Activated CD4-positive, alpha-beta T cell treated with anti-CD3 and anti-CD28 coated beads, Interleukin-2, amount 10 ng/mL, durations not matched to agents 7 days and 5 days (primary cell): Measurements from ENCODE around the gene LTBP2. TPM values are rescaled to one million over a fixed set of nuclear protein-coding genes. Genes with fewer than 3 reads are reported as not detected.

Experiments used
- CTCF ChIA-PET: fragments of 350-600 bp; sonication (Branson Sonifier 250); formaldehyde crosslinking; loops from one replicate; lab custom pipeline; 2021; ENCODE audit warnings: antibody characterized with exemption; lab: Charles Lee
- POLR2A ChIA-PET: fragments of 350-600 bp; sonication (Branson Sonifier 250); formaldehyde crosslinking; loops from one replicate; lab custom pipeline; 2021; ENCODE audit warnings: antibody characterized with exemption; lab: Charles Lee
- DNase-seq: peaks from one replicate; pipeline ENCODE4 v3.0.0-alpha.2; 2020
- H3K27ac Mint-ChIP-seq: one replicate; pipeline ENCODE4 v1.8.0; 2021; ENCODE audit warnings: mild to moderate bottlenecking, moderate library complexity, mixed read lengths
- H3K27me3 Mint-ChIP-seq: one replicate; pipeline ENCODE4 v1.8.0; 2021; ENCODE audit warnings: mixed read lengths
- H3K36me3 Mint-ChIP-seq: one replicate; pipeline ENCODE4 v1.8.0; 2021; ENCODE audit warnings: low read depth, mixed read lengths
- H3K4me1 Mint-ChIP-seq: one replicate; pipeline ENCODE4 v1.8.0; 2021; ENCODE audit warnings: mixed read lengths
- H3K4me3 Mint-ChIP-seq: one replicate; pipeline ENCODE4 v1.8.0; 2021; ENCODE audit warnings: mild to moderate bottlenecking, moderate library complexity, mixed read lengths
- H3K9me3 Mint-ChIP-seq: one replicate; pipeline ENCODE4 v1.8.0; 2021; ENCODE audit warnings: mixed read lengths
- total RNA-seq, 2 experiments: library from RNA; stranded (reverse); gene quantifications; one replicate each; pipeline ENCODE4 v1.2.3, GENCODE V29; 2021

The LTBP2 gene
- total RNA-seq, 2 experiments from 2014 or later = 0.05 to 0.12 TPM

DNA sequence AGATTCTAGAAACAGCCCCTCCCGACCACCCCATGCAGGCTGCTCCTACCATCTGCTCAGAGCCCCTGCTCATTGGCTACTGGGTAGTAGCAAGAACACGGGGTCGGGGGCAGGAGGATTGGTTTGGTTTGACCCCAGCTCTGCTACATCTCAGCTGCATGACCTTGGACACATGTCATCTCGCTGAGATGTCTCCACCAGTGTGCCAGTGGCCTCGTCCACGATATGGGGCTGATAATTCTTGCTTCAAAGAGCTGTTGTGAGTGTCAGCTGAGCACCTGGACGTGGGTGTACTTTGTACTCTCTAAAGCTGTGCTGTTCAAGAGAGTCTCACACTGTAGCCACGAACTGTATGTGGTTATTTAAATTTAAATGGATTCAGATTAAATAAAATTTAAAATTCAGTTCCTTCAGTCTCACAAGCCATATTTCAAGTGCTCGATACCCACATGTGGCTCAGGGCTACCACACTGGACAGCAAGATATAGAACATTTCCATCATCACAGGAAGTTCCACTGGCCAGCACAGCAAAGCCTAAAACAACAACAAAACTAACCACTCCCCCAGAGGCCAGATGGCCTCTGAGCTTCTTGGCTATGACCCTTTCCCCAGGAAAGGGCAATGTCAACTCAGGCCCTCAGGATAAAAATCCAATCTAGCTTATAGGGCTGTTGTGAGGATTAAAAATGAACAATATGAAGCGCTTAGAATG, 18.6 kb downstream of the LTBP2 start:
- H3K9me3 Mint-ChIP-seq = no peaks in the 10 kb centered on the region
- H3K27me3 Mint-ChIP-seq = no peaks in the 10 kb centered on the region
- no peaks in the 10 kb centered on the region for H3K4me1 Mint-ChIP-seq
- ChIA-PET CTCF (interaction anchor here (1.0 to 2.1 kb wide), 3 partner anchors 8 to 19 kb away, joined by 3 to 7 read pairs (median 4); partner anchors contain the start of gene LTBP2), POLR2A (no interaction called here)
- no peaks in the 10 kb centered on the region for H3K36me3 Mint-ChIP-seq
- H3K4me3 Mint-ChIP-seq = no peak overlapping the region
- DNase-seq = no peak
- H3K27ac Mint-ChIP-seq = no peak overlapping the region

DNA sequence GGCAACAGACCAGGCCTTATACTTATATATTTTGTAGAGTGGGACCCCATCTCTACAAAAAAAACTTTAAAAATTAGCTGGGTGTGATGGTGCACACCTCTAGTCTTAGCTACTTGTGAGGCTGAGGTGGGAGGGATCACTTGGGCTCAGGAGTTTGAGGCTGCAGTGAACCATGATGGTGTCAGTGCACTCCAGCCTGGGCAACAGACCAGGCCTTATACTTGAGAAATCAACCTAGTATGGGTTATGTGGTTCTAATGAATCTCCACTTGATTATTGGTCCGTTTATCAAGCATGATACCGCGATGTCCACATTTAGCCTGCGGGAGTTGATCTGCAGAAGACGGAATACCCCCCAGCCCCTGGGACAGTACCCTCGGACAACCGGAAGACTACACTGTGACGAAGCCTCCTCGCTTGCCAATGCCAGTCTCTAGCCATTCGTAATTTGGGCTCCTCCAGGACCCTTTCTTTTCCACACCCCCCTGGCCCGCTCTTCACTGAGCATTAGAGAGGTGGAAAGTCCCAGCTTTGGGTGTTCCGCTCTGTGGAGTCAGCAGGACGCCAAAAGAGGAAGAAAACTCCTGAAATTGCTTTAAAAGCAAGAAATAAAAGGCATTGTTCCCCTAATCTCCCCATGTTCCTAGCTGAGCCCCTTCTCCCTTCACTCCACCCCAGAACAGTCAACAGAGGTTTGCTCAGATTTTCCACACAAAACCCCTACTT, 19.4 kb downstream of the LTBP2 start:
- H3K4me3 Mint-ChIP-seq = no peak overlapping the region
- no peaks in the 10 kb centered on the region for H3K36me3 Mint-ChIP-seq
- DNase-seq = no peak
- no peak overlapping the region for H3K27ac Mint-ChIP-seq
- H3K9me3 Mint-ChIP-seq = no peaks in the 10 kb centered on the region
- ChIA-PET CTCF (interaction anchor here (1.0 to 2.6 kb wide), 2 partner anchors 9 to 20 kb away, joined by 3 to 8 read pairs; partner anchors contain the start of gene LTBP2), POLR2A (no interaction called here)
- H3K4me1 Mint-ChIP-seq = no peaks in the 10 kb centered on the region
- no peaks in the 10 kb centered on the region for H3K27me3 Mint-ChIP-seq

DNA sequence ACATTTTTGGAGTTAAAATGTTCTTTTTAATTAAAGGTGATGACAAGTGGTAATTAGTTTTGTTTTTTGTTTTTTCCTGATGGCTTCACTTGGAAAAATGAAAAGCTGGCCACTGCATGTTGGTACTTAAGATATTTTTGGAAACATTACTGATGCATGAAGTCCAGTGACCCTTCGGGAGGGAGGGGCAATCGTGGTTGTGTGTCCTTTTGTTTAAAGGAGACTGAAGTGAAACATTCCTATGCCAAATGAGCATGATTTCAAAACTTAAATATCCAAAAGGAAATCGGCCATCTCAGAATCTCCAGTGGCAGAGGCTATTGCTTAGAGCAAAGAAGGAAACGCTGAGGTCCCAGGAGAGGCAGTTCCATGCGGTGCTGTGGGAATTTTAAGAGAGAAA, 20.1 kb downstream of the LTBP2 start:
- Mint-ChIP-seq H3K4me3 (no peak overlapping the region), H3K36me3 (no peaks in the 10 kb centered on the region), H3K27ac (no peak overlapping the region), H3K4me1 (no peaks in the 10 kb centered on the region), H3K27me3 (no peaks in the 10 kb centered on the region), H3K9me3 (no peaks in the 10 kb centered on the region)
- no peak for DNase-seq
- ChIA-PET CTCF (interaction anchor here (1.5 to 2.6 kb wide), 2 partner anchors 18 to 20 kb away, joined by 3 to 8 read pairs; partner anchors contain the start of gene LTBP2), POLR2A (no interaction called here)

DNA sequence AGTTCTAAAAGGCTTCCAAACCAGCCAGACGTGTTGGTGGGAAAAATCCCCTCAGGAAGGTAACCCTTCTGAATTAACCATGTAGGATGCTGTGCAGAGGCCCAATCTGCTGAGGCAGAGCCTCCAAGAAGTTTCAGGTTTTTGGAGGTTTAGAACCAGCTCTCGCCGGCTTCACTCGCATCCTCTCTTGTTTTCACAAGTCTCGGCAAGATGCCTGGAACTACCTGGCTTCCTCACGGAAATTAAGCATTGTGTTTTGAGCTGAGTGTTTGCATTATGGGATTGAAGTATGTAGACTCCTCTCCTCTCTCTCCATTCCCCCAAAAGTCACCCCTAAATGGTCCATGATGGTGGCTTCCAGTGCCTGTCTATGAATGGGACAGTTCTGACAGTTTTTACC, 20.6 kb downstream of the LTBP2 start:
- Mint-ChIP-seq H3K9me3 (no peaks in the 10 kb centered on the region), H3K4me3 (no peak overlapping the region), H3K36me3 (no peaks in the 10 kb centered on the region), H3K27me3 (no peaks in the 10 kb centered on the region), H3K4me1 (no peaks in the 10 kb centered on the region), H3K27ac (no peak overlapping the region)
- ChIA-PET CTCF (interaction anchor here (0.9 to 2.6 kb wide), 3 partner anchors 17 to 21 kb away, joined by 3 to 8 read pairs (median 5); partner anchors contain the start of gene LTBP2), POLR2A (interaction anchor here (0.6 kb wide), 1 partner anchor 10 kb away, joined by 5 read pairs; no protein-coding TSS in a partner anchor)
- DNase-seq = no peak

DNA sequence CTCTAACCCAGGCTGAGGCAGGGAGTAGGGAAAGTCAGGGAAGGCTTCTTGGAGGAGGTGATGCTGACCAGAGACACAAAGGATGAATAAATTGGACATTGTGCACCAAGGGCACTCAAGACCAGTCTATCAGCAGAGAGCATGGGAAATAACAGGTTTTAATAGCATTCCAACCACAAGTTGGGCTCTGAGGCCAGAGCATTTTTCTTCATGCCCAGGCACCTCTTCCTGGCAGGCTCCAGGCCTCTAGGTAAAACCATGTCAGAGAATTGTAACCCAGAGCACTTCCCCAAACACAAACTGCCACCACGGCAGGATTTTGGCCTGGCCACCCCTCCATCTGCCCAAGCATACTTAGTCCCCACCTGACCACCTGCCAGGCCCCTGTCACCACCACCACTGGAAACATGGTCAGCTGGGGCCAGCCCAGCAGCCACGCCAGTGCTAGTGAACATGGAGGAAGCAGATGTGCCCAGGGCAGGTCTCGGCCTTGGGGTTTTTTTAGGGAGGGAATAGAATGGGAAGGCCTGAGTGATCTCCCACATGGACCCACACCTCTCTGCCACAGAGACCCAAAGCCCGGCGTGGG, 22.7 kb downstream of the LTBP2 start:
- POLR2A ChIA-PET = no interaction called here
- no peak for DNase-seq
- H3K4me1 Mint-ChIP-seq = no peaks in the 10 kb centered on the region

DNA sequence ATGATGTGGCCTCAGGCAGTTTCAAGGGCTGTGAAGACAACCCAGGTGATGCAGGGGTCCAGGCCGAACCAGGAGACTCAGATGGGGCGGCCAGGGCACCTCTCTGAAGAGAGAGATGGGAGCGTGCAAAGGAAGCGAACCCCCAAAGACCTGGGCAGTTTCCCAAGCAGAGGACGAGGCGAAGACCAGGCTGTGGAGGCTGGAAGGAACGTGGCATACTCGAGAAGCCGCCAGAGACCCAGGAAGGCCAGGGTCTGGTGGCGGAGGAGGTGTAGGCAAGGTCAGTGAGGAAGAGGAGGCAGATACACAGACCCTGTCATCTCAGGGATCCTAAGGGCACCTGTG, 24.7 kb downstream of the LTBP2 start:
- Mint-ChIP-seq H3K27me3 (no peaks in the 10 kb centered on the region), H3K36me3 (no peaks in the 10 kb centered on the region), H3K4me1 (peaks cover 4% of the 10 kb centered on the region), H3K9me3 (no peaks in the 10 kb centered on the region), H3K4me3 (no peak overlapping the region), H3K27ac (no peak overlapping the region)
- ChIA-PET POLR2A (no interaction called here), CTCF (interaction anchor here (0.6 to 2.1 kb wide), 3 partner anchors 15 to 77 kb away, joined by 3 to 6 read pairs (median 4); partner anchors contain the start of gene LTBP2)
- no peak for DNase-seq

More for the DNA sequence above, 22.7 kb downstream of the LTBP2 start:
- CTCF ChIA-PET = no interaction called here
- no peak overlapping the region for H3K4me3 Mint-ChIP-seq
- H3K27me3 Mint-ChIP-seq = no peaks in the 10 kb centered on the region
- no peak overlapping the region for H3K27ac Mint-ChIP-seq
- no peaks in the 10 kb centered on the region for H3K9me3 Mint-ChIP-seq
- no peaks in the 10 kb centered on the region for H3K36me3 Mint-ChIP-seq

DNA sequence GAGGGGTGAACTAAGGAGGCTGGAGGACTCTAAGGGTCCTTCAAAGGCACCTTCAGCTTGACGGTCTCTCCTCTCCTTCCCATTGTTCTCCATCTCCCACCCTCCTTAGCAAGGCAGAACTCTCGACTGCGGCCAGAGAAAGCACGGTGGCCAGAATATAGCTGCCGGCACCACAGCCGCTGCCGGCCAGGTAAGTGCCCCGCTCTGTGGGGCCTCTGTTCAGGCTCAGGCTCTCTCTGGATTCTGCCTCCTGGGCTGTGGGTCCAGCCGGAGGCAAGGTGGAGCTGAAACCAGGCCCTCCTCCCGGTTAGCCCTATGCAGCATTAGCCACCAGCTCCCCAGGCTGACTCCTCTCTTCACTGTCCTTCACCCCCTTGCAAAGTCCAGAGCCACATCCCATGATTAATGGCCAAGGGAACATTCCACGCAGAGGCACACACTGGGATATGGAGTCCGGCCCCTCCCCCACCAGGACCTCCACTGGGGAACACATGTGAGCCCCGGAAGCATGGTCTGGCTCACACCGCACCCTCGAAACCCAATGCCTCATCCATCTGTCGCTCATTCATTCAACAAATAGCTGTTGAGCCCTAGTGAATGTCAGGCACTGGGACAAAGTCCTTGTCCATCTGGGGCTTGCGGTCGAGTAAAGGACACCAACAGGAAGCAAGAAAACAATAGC, 25.2 kb downstream of the LTBP2 start:
- Mint-ChIP-seq H3K4me3 (no peak overlapping the region), H3K4me1 (peaks cover 7% of the 10 kb centered on the region), H3K27ac (no peak overlapping the region), H3K9me3 (no peaks in the 10 kb centered on the region), H3K27me3 (no peaks in the 10 kb centered on the region), H3K36me3 (no peaks in the 10 kb centered on the region)
- CTCF ChIA-PET = interaction anchor here (1.7 to 2.1 kb wide), 2 partner anchors 14 to 25 kb away, joined by 4 to 6 read pairs; partner anchors contain the start of gene LTBP2
- DNase-seq = no peak
- POLR2A ChIA-PET = no interaction called here

DNA sequence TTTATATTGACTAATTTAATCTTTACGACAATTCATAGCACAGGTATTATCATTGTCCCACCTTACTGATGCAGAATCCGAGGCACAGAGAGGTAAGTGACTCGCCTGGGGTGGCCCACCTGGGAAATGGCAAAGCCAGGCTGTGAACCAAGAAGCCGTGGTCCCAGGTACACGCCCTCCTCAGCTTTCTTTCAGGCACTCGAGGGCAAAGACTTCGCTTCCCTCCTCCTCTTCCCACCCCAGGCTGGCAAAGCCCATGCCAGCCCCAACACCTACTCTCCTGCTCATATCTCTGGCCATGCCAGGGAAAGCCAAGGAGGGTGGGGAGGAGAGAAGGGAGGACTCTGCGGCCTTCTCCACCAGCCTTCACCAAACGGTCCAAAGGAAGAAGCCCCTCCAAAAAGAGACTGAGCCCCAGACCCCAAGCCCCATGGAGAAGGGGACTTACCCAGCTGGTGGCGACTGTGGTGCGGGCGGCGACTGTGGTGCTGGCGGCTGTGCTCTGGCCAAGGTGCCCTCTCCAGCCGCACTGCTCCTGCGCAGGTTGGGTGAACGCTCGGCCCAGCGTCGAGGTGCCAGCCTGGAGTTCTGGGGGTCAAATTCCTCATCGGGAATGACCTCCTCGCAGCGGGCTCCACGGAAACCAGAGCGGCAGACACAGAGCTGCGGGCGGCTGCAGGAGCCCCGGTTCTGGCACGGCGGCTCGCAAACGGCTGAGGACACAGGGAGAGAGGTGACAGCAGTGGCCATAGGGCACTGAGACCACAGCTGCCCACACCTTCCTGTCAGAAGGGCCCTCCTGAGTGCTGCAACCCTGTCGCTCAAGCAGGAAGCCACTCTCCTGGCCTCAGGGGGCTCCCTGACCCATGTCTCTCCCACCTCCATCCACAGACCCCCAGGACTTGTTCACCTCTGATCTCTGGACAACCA, 26.4 kb downstream of the LTBP2 start:
- no peaks in the 10 kb centered on the region for H3K9me3 Mint-ChIP-seq
- no peak for DNase-seq
- H3K27me3 Mint-ChIP-seq = no peaks in the 10 kb centered on the region
- H3K4me1 Mint-ChIP-seq = peaks cover 9% of the 10 kb centered on the region
- POLR2A ChIA-PET = interaction anchor here (0.6 kb wide), 1 partner anchor 832 kb away, joined by 4 read pairs; no protein-coding TSS in a partner anchor
- CTCF ChIA-PET = interaction anchor here (1.7 to 2.8 kb wide), 3 partner anchors 12 to 27 kb away, joined by 5 to 9 read pairs (median 6); partner anchors contain the start of gene LTBP2
- no peaks in the 10 kb centered on the region for H3K36me3 Mint-ChIP-seq
- H3K4me3 Mint-ChIP-seq = no peak overlapping the region
- no peak overlapping the region for H3K27ac Mint-ChIP-seq

DNA sequence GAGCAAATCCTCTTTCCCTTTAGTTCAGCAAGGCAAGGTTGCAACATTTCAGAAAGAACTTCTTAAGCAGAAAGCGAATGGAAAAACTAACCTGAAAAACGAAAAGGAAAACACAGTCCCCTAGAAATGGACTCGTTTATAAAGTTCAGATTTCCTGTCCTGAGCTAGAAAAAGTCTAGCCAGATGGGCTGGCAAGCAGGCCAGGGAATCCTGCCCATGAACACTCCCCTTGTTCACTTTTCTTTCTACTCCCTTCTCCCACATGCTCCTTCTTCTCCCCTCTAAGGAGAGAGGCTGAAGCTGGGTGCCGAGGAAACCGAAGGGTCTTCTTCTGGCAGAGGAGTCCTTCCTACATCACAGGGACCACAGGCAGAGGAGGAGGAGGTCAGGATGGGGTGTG, 27.1 kb downstream of the LTBP2 start:
- ChIA-PET POLR2A (interaction anchor here (0.6 kb wide), 1 partner anchor 831 kb away, joined by 4 read pairs; no protein-coding TSS in a partner anchor), CTCF (interaction anchor here (1.9 to 2.8 kb wide), 2 partner anchors 11 to 28 kb away, joined by 5 to 9 read pairs; partner anchors contain the start of gene LTBP2)
- H3K9me3 Mint-ChIP-seq = no peaks in the 10 kb centered on the region
- H3K4me1 Mint-ChIP-seq = peaks cover 12% of the 10 kb centered on the region
- H3K27ac Mint-ChIP-seq = no peak overlapping the region
- no peaks in the 10 kb centered on the region for H3K27me3 Mint-ChIP-seq
- H3K4me3 Mint-ChIP-seq = no peak overlapping the region
- no peak for DNase-seq
- H3K36me3 Mint-ChIP-seq = no peaks in the 10 kb centered on the region

DNA sequence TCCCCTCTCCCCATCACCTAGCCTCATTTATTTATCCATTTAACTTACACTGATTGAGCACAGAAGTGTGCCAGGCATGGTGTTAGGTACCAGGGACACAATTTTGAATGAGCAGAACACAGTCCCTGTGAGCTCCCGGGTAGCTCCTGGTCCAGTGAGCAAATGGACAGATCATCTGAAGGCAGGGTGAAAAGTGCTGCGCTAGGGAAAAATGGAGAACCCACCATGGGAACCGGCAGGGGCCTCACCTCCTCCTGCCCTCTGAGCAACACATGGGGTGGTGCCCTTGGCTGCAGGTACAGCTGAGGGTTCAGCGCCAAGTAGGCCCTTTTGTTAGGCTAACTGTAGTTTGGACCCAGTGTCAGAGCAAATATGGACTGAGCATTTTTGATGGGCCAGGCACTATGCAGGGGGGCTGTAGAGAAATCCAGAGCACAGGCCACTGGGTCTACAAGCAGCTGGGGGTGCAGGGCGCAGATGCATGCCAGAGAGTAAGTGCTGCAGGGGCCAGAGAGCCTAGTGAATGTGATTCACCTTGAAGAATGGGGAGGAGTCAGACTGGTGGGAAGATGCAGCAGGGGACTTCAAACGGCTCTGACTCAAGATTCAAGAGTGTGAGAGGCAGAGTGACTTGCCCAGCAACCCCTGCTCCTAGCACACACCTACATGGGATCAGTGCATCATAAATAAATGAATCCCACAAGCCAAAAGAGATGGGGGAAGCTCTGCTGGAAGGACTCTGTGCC, 28.2 kb downstream of the LTBP2 start:
- peaks cover 22% of the 10 kb centered on the region for H3K4me1 Mint-ChIP-seq
- H3K27me3 Mint-ChIP-seq = no peaks in the 10 kb centered on the region
- no peak overlapping the region for H3K27ac Mint-ChIP-seq
- DNase-seq = no peak
- POLR2A ChIA-PET = no interaction called here
- no peaks in the 10 kb centered on the region for H3K36me3 Mint-ChIP-seq
- CTCF ChIA-PET = interaction anchor here (0.9 to 2.8 kb wide), 4 partner anchors 10 to 29 kb away, joined by 3 to 9 read pairs (median 4); partner anchors contain the start of gene LTBP2
- no peaks in the 10 kb centered on the region for H3K9me3 Mint-ChIP-seq
- H3K4me3 Mint-ChIP-seq = no peak overlapping the region
